ENCODE measurements around the gene TMX2.

TMX2 gene

DNA sequence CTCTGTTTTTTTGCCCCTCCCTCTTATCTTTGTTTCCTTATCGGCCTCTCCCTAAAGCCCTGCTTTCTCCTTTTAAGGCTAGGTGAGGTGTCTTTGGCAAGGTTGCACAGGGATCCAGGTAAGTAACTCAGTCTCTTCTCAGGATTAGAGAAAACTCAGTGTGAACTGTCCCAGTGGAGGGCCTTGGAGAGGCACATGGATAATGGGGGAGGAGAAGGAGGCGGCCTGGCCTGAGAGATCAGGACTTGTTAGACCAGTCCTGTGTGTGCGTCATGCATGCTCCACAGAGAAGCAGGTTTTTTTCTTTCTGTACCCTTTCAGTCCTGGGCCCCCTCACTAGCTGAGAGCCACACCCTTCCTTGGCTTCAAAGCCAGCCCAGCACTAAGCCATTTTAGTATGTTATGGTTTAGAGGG is 69.1 kb downstream of the TMX2 start:
- TF ChIP-seq, protein P1, sequence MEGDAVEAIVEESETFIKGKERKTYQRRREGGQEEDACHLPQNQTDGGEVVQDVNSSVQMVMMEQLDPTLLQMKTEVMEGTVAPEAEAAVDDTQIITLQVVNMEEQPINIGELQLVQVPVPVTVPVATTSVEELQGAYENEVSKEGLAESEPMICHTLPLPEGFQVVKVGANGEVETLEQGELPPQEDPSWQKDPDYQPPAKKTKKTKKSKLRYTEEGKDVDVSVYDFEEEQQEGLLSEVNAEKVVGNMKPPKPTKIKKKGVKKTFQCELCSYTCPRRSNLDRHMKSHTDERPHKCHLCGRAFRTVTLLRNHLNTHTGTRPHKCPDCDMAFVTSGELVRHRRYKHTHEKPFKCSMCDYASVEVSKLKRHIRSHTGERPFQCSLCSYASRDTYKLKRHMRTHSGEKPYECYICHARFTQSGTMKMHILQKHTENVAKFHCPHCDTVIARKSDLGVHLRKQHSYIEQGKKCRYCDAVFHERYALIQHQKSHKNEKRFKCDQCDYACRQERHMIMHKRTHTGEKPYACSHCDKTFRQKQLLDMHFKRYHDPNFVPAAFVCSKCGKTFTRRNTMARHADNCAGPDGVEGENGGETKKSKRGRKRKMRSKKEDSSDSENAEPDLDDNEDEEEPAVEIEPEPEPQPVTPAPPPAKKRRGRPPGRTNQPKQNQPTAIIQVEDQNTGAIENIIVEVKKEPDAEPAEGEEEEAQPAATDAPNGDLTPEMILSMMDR (IDR thresholded peaks at IDR 0.05; ENCODE audit: insufficient read depth, low read depth, low read length, missing control alignments), result no peak
- DNase-seq (ENCODE audit: low read depth), result peak; percentile 90
- no peak overlapping the region for H3K4me3 ChIP-seq (ENCODE audit: low read length)

GRCh38 chr11:57785072-57785471 is 72.7 kb downstream of the TMX2 start:
- DNase-seq (ENCODE audit: low read depth), result no peak
- TF ChIP-seq, protein P1 (IDR thresholded peaks at IDR 0.05; ENCODE audit: insufficient read depth, low read depth, low read length, missing control alignments), result no peak
- no peak overlapping the region for H3K4me3 ChIP-seq (ENCODE audit: low read length)

DNA sequence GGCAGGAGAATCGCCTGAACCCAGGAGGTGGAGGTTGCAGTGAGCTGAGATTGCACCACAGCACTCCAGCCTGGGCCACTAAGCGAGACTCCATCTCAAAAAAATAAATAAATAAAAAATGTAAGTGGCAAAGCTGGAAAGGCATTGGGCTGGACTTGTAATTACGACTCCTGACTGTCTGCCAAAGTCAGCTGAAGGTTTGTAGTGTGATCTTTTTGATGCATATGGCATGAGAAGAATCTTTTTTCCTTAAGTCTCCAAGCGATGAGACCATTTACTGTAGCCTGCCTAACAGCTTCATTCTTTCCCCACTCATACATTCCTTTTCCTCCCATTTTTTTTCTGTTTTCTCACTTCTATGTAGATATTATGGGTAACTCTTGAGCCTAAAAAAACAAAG is 74.0 kb downstream of the TMX2 start:
- H3K4me3 ChIP-seq (ENCODE audit: low read length), result no peak overlapping the region
- DNase-seq (ENCODE audit: low read depth), result no peak
- TF ChIP-seq, protein P1 (IDR thresholded peaks at IDR 0.05; ENCODE audit: insufficient read depth, low read depth, low read length, missing control alignments), result no peak

GRCh38 chr11:57787006-57787604 is 74.7 kb downstream of the TMX2 start:
- TF ChIP-seq, protein P1 (IDR thresholded peaks at IDR 0.05; ENCODE audit: insufficient read depth, low read depth, low read length, missing control alignments), result no peak
- H3K4me3 ChIP-seq (ENCODE audit: low read length), result no peak overlapping the region
- peak; percentile 64 for DNase-seq (ENCODE audit: low read depth)

GRCh38 chr11:57787920-57788702 is 75.7 kb downstream of the TMX2 start:
- TF ChIP-seq, protein P1 (IDR thresholded peaks at IDR 0.05; ENCODE audit: insufficient read depth, low read depth, low read length, missing control alignments), result no peak
- no peak overlapping the region for H3K4me3 ChIP-seq (ENCODE audit: low read length)
- DNase-seq (ENCODE audit: low read depth), result peak; percentile 99

DNA sequence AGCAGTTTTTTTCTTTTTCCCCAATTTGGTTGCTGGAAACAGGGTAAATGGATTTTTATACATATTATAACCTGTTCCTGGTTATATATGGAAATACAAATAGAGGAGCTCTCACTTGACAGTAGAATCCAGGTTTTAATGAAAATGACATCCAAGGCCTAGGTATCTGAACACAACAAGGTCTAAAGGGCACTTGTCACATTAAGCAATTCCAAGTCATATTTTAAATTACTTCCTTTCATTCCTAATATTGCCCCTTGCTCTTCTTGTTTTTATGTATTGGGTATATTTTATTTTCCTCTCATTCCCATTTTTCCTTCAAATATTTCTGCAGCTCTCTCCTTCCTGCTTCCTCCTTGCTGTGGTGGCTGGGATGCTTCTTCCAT is 76.3 kb downstream of the TMX2 start:
- TF ChIP-seq, protein P1 (IDR thresholded peaks at IDR 0.05; ENCODE audit: insufficient read depth, low read depth, low read length, missing control alignments), result no peak
- DNase-seq (ENCODE audit: low read depth), result no peak
- no peak overlapping the region for H3K4me3 ChIP-seq (ENCODE audit: low read length)

Measured in epithelial cell of esophagus (primary cell).